Measurements from ENCODE around the gene DAPK1.

The DAPK1 gene

GRCh38 chr9:87674565-87675299 is 177.1 kb downstream of the DAPK1 start:
- DNase-seq = no peak

GRCh38 chr9:87675906-87676515 is 178.3 kb downstream of the DAPK1 start:
- no peak for DNase-seq

- no peak for DNase-seq
Measured at GRCh38 chr9:87676976-87677775, 179.5 kb downstream of the DAPK1 start.

- DNase-seq = no peak
Measured at GRCh38 chr9:87677776-87678587, 180.3 kb downstream of the DAPK1 start.

- DNase-seq = peak; percentile 54
Measured at GRCh38 chr9:87678650-87679355, 181.1 kb downstream of the DAPK1 start.

GRCh38 chr9:87681271-87682061 is 183.8 kb downstream of the DAPK1 start:
- DNase-seq = no peak

GRCh38 chr9:87682085-87682484 is 184.4 kb downstream of the DAPK1 start:
- DNase-seq = no peak

GRCh38 chr9:87682618-87683017 is 185.0 kb downstream of the DAPK1 start:
- no peak for DNase-seq

- no peak for DNase-seq
Measured at GRCh38 chr9:87683751-87684626, 186.3 kb downstream of the DAPK1 start.

- peak; percentile 33 for DNase-seq
Measured at GRCh38 chr9:87684627-87685219, 187.1 kb downstream of the DAPK1 start.

GRCh38 chr9:87685441-87685840 is 187.8 kb downstream of the DAPK1 start:
- DNase-seq = no peak

GRCh38 chr9:87685871-87686519 is 188.3 kb downstream of the DAPK1 start:
- no peak for DNase-seq

- no peak for DNase-seq
Measured at GRCh38 chr9:87686520-87687090, 188.9 kb downstream of the DAPK1 start.

GRCh38 chr9:87687207-87687606 is 189.5 kb downstream of the DAPK1 start:
- no peak for DNase-seq

GRCh38 chr9:87694236-87694755 is 196.6 kb downstream of the DAPK1 start:
- no peak for DNase-seq

GRCh38 chr9:87695523-87695922 is 197.9 kb downstream of the DAPK1 start:
- DNase-seq = no peak

- no peak for DNase-seq
Measured at GRCh38 chr9:87696641-87697040, 199.0 kb downstream of the DAPK1 start.

- DNase-seq = no peak
Measured at GRCh38 chr9:87698069-87698809, 200.6 kb downstream of the DAPK1 start.
